IMR-90 (cell line): ENCODE results near the gene ANKHD1. TPM values are rescaled to one million over a fixed set of nuclear protein-coding genes. Genes with fewer than 3 reads are reported as not detected.

Experiments used
- ATAC-seq: fragments of 200-7000 bp; cut with Tn5 transposase; 2 replicates; pipeline ENCODE4 v1.9.1; 2020; ENCODE audit warnings: low read depth, mild to moderate bottlenecking, moderate library complexity
- BruUV-seq: library from RNA; stranded (reverse); fragments of 400-500 nt; replicated peaks from 2 replicates; lab custom pipeline; 2021; lab: Mats Ljungman, UMichigan
- CTCF ChIA-PET: fragments of 300-600 bp; formaldehyde crosslinking; extraction: SDS; loops from one replicate; lab custom pipeline; 2021; ENCODE audit warnings: antibody characterized with exemption; lab: Yijun Ruan, JAX
- POLR2A ChIA-PET: fragments of 300-600 bp; sonication (Branson Sonifier 250); formaldehyde crosslinking; loops from one replicate; lab custom pipeline; 2022; ENCODE audit warnings: antibody characterized with exemption; ENCODE audit not compliant: unreplicated experiment; lab: Charles Lee
- DNase-seq: peaks from one replicate; pipeline ENCODE4 v3.0.0; 2013
- H2AFZ ChIP-seq: replicated peaks from 2 replicates; pipeline ENCODE3; 2013; ENCODE audit warnings: low read length, mild to moderate bottlenecking; ENCODE audit not compliant: poor library complexity
- H2AK5ac ChIP-seq: 2 replicates; pipeline ENCODE4 v1.6.1; 2013; ENCODE audit warnings: low read depth, low read length, inconsistent platforms
- H2AK9ac ChIP-seq: replicated peaks from 2 replicates; pipeline ENCODE3; 2013; ENCODE audit warnings: mild to moderate bottlenecking, low read depth, low read length, moderate library complexity; ENCODE audit not compliant: poor library complexity
- H2BK120ac ChIP-seq: 2 replicates; pipeline ENCODE4 v1.6.1; 2013; ENCODE audit warnings: low read depth, low read length, inconsistent platforms
- H2BK15ac ChIP-seq: 3 replicates; pipeline ENCODE4 v1.6.1; 2013; ENCODE audit warnings: low read depth, low read length, inconsistent platforms
- H2BK20ac ChIP-seq: 2 replicates; pipeline ENCODE4 v1.6.1; 2013; ENCODE audit warnings: low read depth, mild to moderate bottlenecking, inconsistent platforms, low read length, moderate library complexity
- H2BK5ac ChIP-seq: 2 replicates; pipeline ENCODE4 v1.6.1; 2013; ENCODE audit warnings: mild to moderate bottlenecking, low read depth, low read length, inconsistent platforms; ENCODE audit not compliant: poor library complexity, severe bottlenecking
- H3K14ac ChIP-seq: replicated peaks from 2 replicates; pipeline ENCODE4 v1.6.1; 2013; ENCODE audit warnings: low read depth, low read length, inconsistent platforms
- H3K18ac ChIP-seq: 2 replicates; pipeline ENCODE4 v1.6.1; 2013; ENCODE audit warnings: low read depth, low read length, control low read depth
- H3K23ac ChIP-seq: 2 replicates; pipeline ENCODE4 v1.6.1; 2013; ENCODE audit warnings: low read depth, low read length, inconsistent platforms
- H3K27ac ChIP-seq: 2 replicates; pipeline ENCODE4 v1.5.1; 2013; ENCODE audit warnings: mild to moderate bottlenecking, control low read depth, low read length; ENCODE audit not compliant: insufficient read depth
- H3K27me3 ChIP-seq: 2 replicates; pipeline ENCODE4 v1.6.1; 2013; ENCODE audit warnings: low read length; ENCODE audit not compliant: control insufficient read depth, insufficient read depth
- H3K36me3 ChIP-seq: 2 replicates; pipeline ENCODE4 v1.6.1; 2013; ENCODE audit warnings: low read length, mixed read lengths; ENCODE audit not compliant: control insufficient read depth, insufficient read depth
- H3K4ac ChIP-seq: 2 replicates; pipeline ENCODE4 v1.6.1; 2013; ENCODE audit warnings: low read depth, low read length, inconsistent platforms
- H3K4me1 ChIP-seq: 2 replicates; pipeline ENCODE4 v1.6.1; 2013; ENCODE audit warnings: low read length, mixed read lengths; ENCODE audit not compliant: control insufficient read depth, insufficient read depth
- H3K4me2 ChIP-seq: 2 replicates; pipeline ENCODE4 v1.6.1; 2013; ENCODE audit warnings: low read depth, mild to moderate bottlenecking, control low read depth, low read length, moderate library complexity
- H3K4me3 ChIP-seq: 2 replicates; pipeline ENCODE4 v1.5.1; 2013; ENCODE audit warnings: low read depth, mild to moderate bottlenecking, control low read depth, low read length, moderate library complexity; ENCODE audit not compliant: insufficient read depth
- H3K56ac ChIP-seq: 2 replicates; pipeline ENCODE4 v1.6.1; 2013; ENCODE audit warnings: low read length, inconsistent platforms; ENCODE audit not compliant: insufficient read depth; ENCODE audit errors: extremely low read depth
- H3K79me1 ChIP-seq, 2 experiments: 2 replicates each; pipeline ENCODE4 v1.6.1; 2013; ENCODE audit warnings: low read length in 2 of 2, inconsistent platforms in 1 of 2, low read depth in 1 of 2
- H3K9ac ChIP-seq: 2 replicates; pipeline ENCODE4 v1.6.1; 2013; ENCODE audit warnings: low read depth, low read length, control low read depth
- H3K9me1 ChIP-seq: 2 replicates; pipeline ENCODE4 v1.6.1; 2013; ENCODE audit warnings: low read length, inconsistent platforms; ENCODE audit not compliant: insufficient read depth
- H3K9me3 ChIP-seq: 2 replicates; pipeline ENCODE4 v1.6.1; 2013; ENCODE audit warnings: low read length; ENCODE audit not compliant: control insufficient read depth, insufficient read depth
- H4K20me1 ChIP-seq: 2 replicates; pipeline ENCODE4 v1.6.1; 2013; ENCODE audit warnings: low read length, inconsistent platforms; ENCODE audit not compliant: insufficient read depth
- H4K5ac ChIP-seq: 2 replicates; pipeline ENCODE4 v1.6.1; 2013; ENCODE audit warnings: mild to moderate bottlenecking, low read depth, low read length, control low read depth
- H4K8ac ChIP-seq, 2 experiments: 2 replicates each; pipeline ENCODE4 v1.6.1; 2013; ENCODE audit warnings: low read depth in 2 of 2, low read length in 2 of 2, control low read depth in 1 of 2, inconsistent platforms in 1 of 2
- H4K91ac ChIP-seq: 2 replicates; pipeline ENCODE4 v1.6.1; 2013; ENCODE audit warnings: low read depth, low read length, inconsistent platforms; ENCODE audit not compliant: insufficient read depth
- ELK1 ChIP-seq: fragments of 150-350 bp; IDR thresholded peaks from 2 replicates; pipeline ENCODE4 v1.6.1; 2016; ENCODE audit warnings: low read depth, mild to moderate bottlenecking, low read length, moderate library complexity, borderline replicate concordance
- FOS ChIP-seq: fragments of 150-350 bp; IDR thresholded peaks from 2 replicates; pipeline ENCODE4 v1.6.1; 2016; ENCODE audit warnings: low read depth, low read length
- MAZ ChIP-seq: IDR thresholded peaks from 2 replicates; pipeline ENCODE4 v1.6.1; 2012; ENCODE audit warnings: low read depth, mild to moderate bottlenecking, low read length, improper control_type of control experiment, moderate library complexity, borderline replicate concordance
- NFE2L2 ChIP-seq: fragments of 150-350 bp; IDR thresholded peaks from 2 replicates; pipeline ENCODE4 v1.6.1; 2016; ENCODE audit warnings: low read depth, mild to moderate bottlenecking, low read length
- RCOR1 ChIP-seq: IDR thresholded peaks from 2 replicates; pipeline ENCODE4 v1.6.1; 2012; ENCODE audit warnings: mild to moderate bottlenecking, low read length, improper control_type of control experiment; ENCODE audit not compliant: insufficient replicate concordance
- RFX5 ChIP-seq: IDR thresholded peaks from 2 replicates; pipeline ENCODE4 v1.8.0; 2012; ENCODE audit warnings: low read depth, mild to moderate bottlenecking, low read length, moderate library complexity
- WGBS, 2 experiments: methylation state at CpG; one replicate each; pipeline versions ENCODE4 v1.1.5 to v1.1.7; 2013; ENCODE audit warnings: missing lambda C conversion rate in 2 of 2; ENCODE audit not compliant: insufficient read length in 1 of 2; ENCODE audit errors: extremely low coverage in 2 of 2; 5-methylcytosine and 5-hydroxymethylcytosine counted together
- dilution Hi-C: fragments of 300-500 bp; cut with HindIII; formaldehyde crosslinking; loops from one replicate; pipeline ENCODE4 v1.14.3; 2018; ENCODE audit warnings: low sequenced_read_pairs; ENCODE audit not compliant: unreplicated experiment
- in situ Hi-C: fragments of 300-500 bp; cut with MboI; formaldehyde crosslinking; loops from 3 replicates; pipeline ENCODE4 v1.14.3; 2019; ENCODE audit warnings: low sequenced_read_pairs, inconsistent platforms, mixed read lengths
- intact Hi-C: fragments of 100-400 bp; cut with micrococcal nuclease; formaldehyde crosslinking; loops from 2 replicates; pipeline ENCODE4 v1.10.0; 2022
- polyA plus RNA-seq, 3 experiments: library from polyadenylated mRNA; depleted of rRNA; stranded (reverse); fragments of >200 nt; gene quantifications; 2 replicates each; pipeline ENCODE4 v1.2.3, GENCODE V29; 2012; ENCODE audit warnings: low replicate concordance in 1 of 3
- total RNA-seq: library from RNA; depleted of rRNA; stranded (reverse); fragments of >200 nt; gene quantifications from 2 replicates; pipeline ENCODE4 v1.2.3, GENCODE V29; 2012

ANKHD1 gene
- total and polyA plus RNA-seq, 2 of the 4 experiments (the other 2 are of a cell fraction) = 32.1 to 36.7 TPM

GRCh38 chr5:140546851-140547507 is 145.3 kb downstream of the ANKHD1 start:
- peaks cover 35% of the 10 kb centered on the region for H3K36me3 ChIP-seq
- H3K56ac ChIP-seq = no peak overlapping the region
- ChIA-PET POLR2A (interaction anchor here (0.6 kb wide), 1 partner anchor 27 kb away, joined by 4 read pairs; no protein-coding TSS in a partner anchor), CTCF (interaction anchor here (0.7 to 2.1 kb wide), 8 partner anchors 8 to 182 kb away, joined by 3 to 8 read pairs (median 4); partner anchors contain the start of gene CD14)
- H4K20me1 ChIP-seq = peaks cover 21% of the 10 kb centered on the region
- no peak overlapping the region for H3K4me3 ChIP-seq
- peak overlapping the region in 1 of 2 experiments; percentile 4; a peak in 1 of 4 replicates for H4K8ac ChIP-seq
- H3K27me3 ChIP-seq = no peaks in the 10 kb centered on the region
- H3K4ac ChIP-seq = no peak overlapping the region
- BruUV-seq = no TSS peak
- H3K18ac ChIP-seq = no peak overlapping the region
- dilution Hi-C loops = no loop called here
- no peak overlapping the region for H4K5ac ChIP-seq
- no peak overlapping the region for H2BK20ac ChIP-seq
- H3K9me3 ChIP-seq = no peaks in the 10 kb centered on the region
- H2AK9ac ChIP-seq = peak overlapping the region; percentile 51
- ATAC-seq = peak; percentile 16
- no peak overlapping the region for H2BK120ac ChIP-seq
- TF ChIP-seq MAZ (no peak), NFE2L2 (no peak), ELK1 (no peak), FOS (no peak), RFX5 (no peak), RCOR1 (no peak)
- H3K4me1 ChIP-seq = peaks cover 14% of the 10 kb centered on the region
- no peak overlapping the region for H4K91ac ChIP-seq
- no peak overlapping the region for H3K14ac ChIP-seq
- H3K4me2 ChIP-seq = peak overlapping the region; percentile 42
- intact Hi-C loops = loop anchor here (2.0 kb wide), 1 partner anchor 92 kb away; the partner anchor contains the start of gene TMCO6
- no peak overlapping the region for H2BK15ac ChIP-seq
- 0 out of 2 replicates have a peak, but pooled peaks cover 3% of the 10 kb centered on the region for H3K9me1 ChIP-seq
- no peak overlapping the region for H3K23ac ChIP-seq
- no peak overlapping the region for H3K27ac ChIP-seq
- H2AK5ac ChIP-seq = no peak overlapping the region
- H2BK5ac ChIP-seq = no peak overlapping the region
- in situ Hi-C loops = no loop called here
- peaks cover 7 to 48% of the 10 kb centered on the region in 2 experiments; a peak in 3 of 4 replicates for H3K79me1 ChIP-seq
- peak overlapping the region; percentile 3; the same call in 1 of the 2 replicates for H3K9ac ChIP-seq
- no peak for DNase-seq
- H2AFZ ChIP-seq = peak overlapping the region; percentile 72
- WGBS, 2 experiments = 28% methylated on average over 5 of the region's 13 CpGs; no CpG with 5 or more reads in 1 of the 2 experiments
